Stimulated activated CD4-positive, alpha-beta T cell treated with anti-CD3 and anti-CD28 coated beads, TNF-alpha, amount 100 ng/mL, for 1 hour (primary cell): ENCODE data around the gene TYW1.
"Not testable (repeated sequence)": the region's sequence is repeated elsewhere in the genome, so short reads cannot be mapped to it uniquely, and the experiment has no call there.

Experiments
- DNase-seq, 3 donors: peaks; one replicate each; pipeline ENCODE4 v3.0.0-alpha.2; 2020; ENCODE audit warnings: low read depth in 3 of 3, low spot score in 1 of 3

The TYW1 gene

GRCh38 chr7:67236216-67236615, 239.6 kb downstream of the TYW1 start:
- DNase-seq = not testable (repeated sequence)

GRCh38 chr7:67242871-67243270, 246.2 kb downstream of the TYW1 start:
- not testable (repeated sequence) for DNase-seq

- DNase-seq = not testable (repeated sequence)
These were observed 251.7 kb downstream of the TYW1 start for GRCh38 chr7:67248364-67248763.

- no peak for DNase-seq
These were observed 255.4 kb downstream of the TYW1 start for GRCh38 chr7:67251986-67252558.

GRCh38 chr7:67255076-67255475, 258.4 kb downstream of the TYW1 start:
- DNase-seq = not testable (repeated sequence)

- DNase-seq = not testable (repeated sequence)
These were observed 261.1 kb downstream of the TYW1 start for GRCh38 chr7:67257779-67258178.

- DNase-seq = not testable (repeated sequence)
These were observed 262.7 kb downstream of the TYW1 start for GRCh38 chr7:67259363-67259762.

- DNase-seq = not testable (repeated sequence)
These were observed 263.5 kb downstream of the TYW1 start for GRCh38 chr7:67260166-67260586.

GRCh38 chr7:67264000-67264399, 267.4 kb downstream of the TYW1 start:
- not testable (repeated sequence) for DNase-seq

GRCh38 chr7:67266070-67266469, 269.4 kb downstream of the TYW1 start:
- not testable (repeated sequence) for DNase-seq

GRCh38 chr7:67267914-67268313, 271.3 kb downstream of the TYW1 start:
- DNase-seq = no peak

GRCh38 chr7:67269916-67270315, 273.3 kb downstream of the TYW1 start:
- DNase-seq = not testable (repeated sequence)
